Measurements from ENCODE around the gene SMIM38.
"Not testable (repeated sequence)": the region's sequence is repeated elsewhere in the genome, so short reads cannot be mapped to it uniquely, and the experiment has no call there.

Gene SMIM38

GRCh38 chr11:69141742-69142141 lies 14.0 kb upstream of the SMIM38 start:
- peak; percentile 73 for DNase-seq

- DNase-seq = no peak
Measured at GRCh38 chr11:69142895-69143294, 12.8 kb upstream of the SMIM38 start.

- no peak for DNase-seq
Measured at GRCh38 chr11:69144316-69145049, 11.3 kb upstream of the SMIM38 start.

GRCh38 chr11:69145050-69145380 lies 10.7 kb upstream of the SMIM38 start:
- DNase-seq = no peak

GRCh38 chr11:69148377-69148762 lies 7.4 kb upstream of the SMIM38 start:
- DNase-seq = no peak

- DNase-seq = peak; percentile 80
Measured at GRCh38 chr11:69148806-69149205, 6.9 kb upstream of the SMIM38 start.

GRCh38 chr11:69149338-69150045 lies 6.2 kb upstream of the SMIM38 start:
- not testable (repeated sequence) for DNase-seq

- no peak for DNase-seq
Measured at GRCh38 chr11:69150175-69150574, 5.6 kb upstream of the SMIM38 start.

GRCh38 chr11:69151836-69152235 lies 3.9 kb upstream of the SMIM38 start:
- no peak for DNase-seq

GRCh38 chr11:69152733-69153421 lies 2.9 kb upstream of the SMIM38 start:
- DNase-seq = no peak

- DNase-seq = no peak
Measured at GRCh38 chr11:69153661-69154060, 2.1 kb upstream of the SMIM38 start.

- DNase-seq = no peak
Measured at GRCh38 chr11:69154211-69154913, 1.4 kb upstream of the SMIM38 start.

- DNase-seq = no peak
Measured at GRCh38 chr11:69154938-69155301, 815 bp upstream of the SMIM38 start.

GRCh38 chr11:69156235-69156639 lies 502 bp downstream of the SMIM38 start:
- no peak for DNase-seq

GRCh38 chr11:69156673-69157155 lies 979 bp downstream of the SMIM38 start:
- no peak for DNase-seq

- no peak for DNase-seq
Measured at GRCh38 chr11:69157156-69157821, 1.6 kb downstream of the SMIM38 start.

GRCh38 chr11:69157822-69158231 lies 2.1 kb downstream of the SMIM38 start:
- DNase-seq = no peak

- DNase-seq = no peak
Measured at GRCh38 chr11:69158301-69159149, 2.8 kb downstream of the SMIM38 start.

GRCh38 chr11:69159150-69159852 lies 3.6 kb downstream of the SMIM38 start:
- no peak for DNase-seq

GRCh38 chr11:69160296-69161116 lies 4.8 kb downstream of the SMIM38 start:
- no peak for DNase-seq

Data from GDM1 (cell line).